GM13976 (cell line): ENCODE measurements around the gene TPM1.

ENCODE experiments used
- DNase-seq: peaks from one replicate; pipeline ENCODE4 v3.0.0; 2012; ENCODE audit warnings: low spot score
- in situ Hi-C: fragments of 300-500 bp; cut with MboI; formaldehyde crosslinking; loops from one replicate; pipeline ENCODE4 v1.12.0; 2022; ENCODE audit warnings: low sequenced_read_pairs, mixed read lengths, inconsistent platforms; ENCODE audit not compliant: unreplicated experiment
- TF ChIP-seq, protein P1 (sequence below): IDR thresholded peaks from 2 replicates; pipeline ENCODE4 v1.5.1; 2012; ENCODE audit warnings: borderline replicate concordance, mild to moderate bottlenecking; ENCODE audit not compliant: insufficient read depth; ENCODE audit errors: extremely low read depth, missing control alignments, control extremely low read depth

TPM1 gene

DNA sequence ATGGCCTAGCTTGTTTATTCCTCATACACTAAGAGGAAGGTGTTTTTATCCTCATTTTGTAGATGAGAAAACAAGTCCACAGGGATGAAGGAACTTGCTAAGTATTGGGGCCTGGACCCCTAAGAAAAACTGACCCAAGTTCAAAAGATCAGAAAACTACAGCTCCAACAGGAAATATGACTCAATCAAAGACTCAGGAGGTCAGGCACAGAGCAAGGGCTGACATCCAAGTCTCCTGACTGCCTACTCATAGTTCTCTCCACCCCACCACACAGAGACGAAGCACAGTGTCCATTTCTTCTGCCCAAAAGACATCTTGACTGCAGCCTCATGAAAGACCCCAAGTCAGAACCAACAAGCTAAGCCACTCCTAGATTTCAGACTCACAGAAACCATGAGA, 26.9 kb upstream of the TPM1 start:
- in situ Hi-C loops, result no loop called here
- DNase-seq, result no peak

DNA sequence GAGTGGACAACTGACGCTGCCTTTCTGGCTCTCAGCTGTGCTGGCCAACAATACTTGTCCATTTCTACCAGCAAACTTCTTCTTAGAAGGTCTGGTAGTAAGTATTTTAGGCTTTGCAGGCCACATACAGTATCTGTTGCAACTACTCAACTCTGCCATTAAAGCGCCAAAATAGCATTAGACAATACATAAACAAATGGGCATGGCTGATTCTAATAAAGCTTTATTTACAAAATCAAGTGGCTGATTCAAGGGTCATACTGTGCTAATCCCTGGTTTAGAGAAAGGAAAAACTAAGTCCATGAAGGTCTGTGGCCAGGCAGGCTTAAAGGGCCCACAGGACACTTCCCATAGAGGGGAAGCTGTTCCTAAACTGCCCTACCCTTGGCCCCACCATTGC, 26.3 kb upstream of the TPM1 start:
- no peak for DNase-seq
- in situ Hi-C loops, result no loop called here
- TF ChIP-seq, protein P1, sequence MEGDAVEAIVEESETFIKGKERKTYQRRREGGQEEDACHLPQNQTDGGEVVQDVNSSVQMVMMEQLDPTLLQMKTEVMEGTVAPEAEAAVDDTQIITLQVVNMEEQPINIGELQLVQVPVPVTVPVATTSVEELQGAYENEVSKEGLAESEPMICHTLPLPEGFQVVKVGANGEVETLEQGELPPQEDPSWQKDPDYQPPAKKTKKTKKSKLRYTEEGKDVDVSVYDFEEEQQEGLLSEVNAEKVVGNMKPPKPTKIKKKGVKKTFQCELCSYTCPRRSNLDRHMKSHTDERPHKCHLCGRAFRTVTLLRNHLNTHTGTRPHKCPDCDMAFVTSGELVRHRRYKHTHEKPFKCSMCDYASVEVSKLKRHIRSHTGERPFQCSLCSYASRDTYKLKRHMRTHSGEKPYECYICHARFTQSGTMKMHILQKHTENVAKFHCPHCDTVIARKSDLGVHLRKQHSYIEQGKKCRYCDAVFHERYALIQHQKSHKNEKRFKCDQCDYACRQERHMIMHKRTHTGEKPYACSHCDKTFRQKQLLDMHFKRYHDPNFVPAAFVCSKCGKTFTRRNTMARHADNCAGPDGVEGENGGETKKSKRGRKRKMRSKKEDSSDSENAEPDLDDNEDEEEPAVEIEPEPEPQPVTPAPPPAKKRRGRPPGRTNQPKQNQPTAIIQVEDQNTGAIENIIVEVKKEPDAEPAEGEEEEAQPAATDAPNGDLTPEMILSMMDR, result no peak

More for the DNA sequence above, 26.9 kb upstream of the TPM1 start:
- TF ChIP-seq, protein P1, result no peak

GRCh38 chr15:63018639-63019038, 23.9 kb upstream of the TPM1 start:
- in situ Hi-C loops, result no loop called here
- no peak for DNase-seq
- TF ChIP-seq, protein P1, result no peak

DNA sequence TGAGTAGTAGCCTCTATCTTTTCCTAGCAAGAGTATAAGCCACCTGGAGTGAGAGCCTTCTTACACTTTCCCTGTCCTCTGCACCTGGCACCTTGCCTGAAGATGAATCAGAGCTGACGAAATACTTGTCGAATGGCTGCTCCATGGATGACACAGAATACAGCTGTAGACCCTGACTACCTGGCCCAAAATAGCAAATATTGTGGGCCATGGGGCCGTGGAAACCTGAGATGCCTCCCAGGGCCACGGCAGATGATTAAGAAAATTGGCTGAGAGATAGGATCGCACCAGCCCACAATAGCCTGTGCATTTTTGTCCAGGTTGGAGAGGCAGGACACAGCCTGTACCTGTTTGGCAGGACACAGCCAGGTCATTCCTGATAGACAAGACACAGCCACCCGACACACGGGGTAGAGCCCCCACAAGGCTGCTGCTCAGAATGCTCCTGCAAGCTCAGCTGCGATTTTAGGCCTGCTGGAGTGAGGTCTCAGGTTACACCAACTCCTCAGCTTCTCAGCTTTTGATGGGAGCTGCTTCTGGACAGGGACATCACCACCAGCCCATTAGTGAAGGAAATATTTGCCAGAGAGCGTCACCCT, 22.9 kb upstream of the TPM1 start:
- in situ Hi-C loops, result no loop called here
- DNase-seq, result no peak
- TF ChIP-seq, protein P1, result no peak

DNA sequence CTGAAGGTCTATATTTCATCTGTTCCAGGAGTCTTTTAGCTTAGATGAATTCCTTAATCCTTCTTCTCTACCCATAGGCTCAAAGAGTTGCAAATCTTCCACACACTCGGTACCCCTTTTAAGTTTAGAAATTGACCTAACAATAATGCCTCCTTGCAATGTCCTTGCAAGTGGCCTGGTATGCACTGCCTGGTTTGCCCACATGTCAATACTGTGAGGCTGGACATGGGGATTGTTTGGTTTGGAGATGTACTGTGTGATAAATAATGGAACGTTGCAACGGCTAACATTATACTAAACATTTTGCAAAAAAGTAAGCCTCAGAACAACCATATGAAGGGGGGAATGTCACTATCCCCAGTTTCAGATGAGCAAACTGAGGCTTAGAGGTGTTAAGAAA, 22.4 kb upstream of the TPM1 start:
- in situ Hi-C loops, result no loop called here
- no peak for DNase-seq
- TF ChIP-seq, protein P1, result no peak

GRCh38 chr15:63020759-63021430, 21.7 kb upstream of the TPM1 start:
- TF ChIP-seq, protein P1, result no peak
- in situ Hi-C loops, result no loop called here
- DNase-seq, result no peak
